Ishikawa (cell line): Measurements from ENCODE around the gene PDZD2.

ENCODE experiments used
- CEBPB ChIP-seq: IDR thresholded peaks from 2 replicates; pipeline ENCODE4 v1.6.1; 2012
- CREB1 ChIP-seq: IDR thresholded peaks from 2 replicates; pipeline ENCODE4 v1.6.1; 2012; ENCODE audit warnings: low read depth
- EGR1 ChIP-seq: IDR thresholded peaks from 2 replicates; pipeline ENCODE4 v1.6.1; 2012
- EP300 ChIP-seq: IDR thresholded peaks from 2 replicates; pipeline ENCODE4 v1.6.1; 2012; ENCODE audit warnings: borderline replicate concordance
- FOXM1 ChIP-seq: IDR thresholded peaks from 2 replicates; pipeline ENCODE4 v1.6.1; 2012; ENCODE audit warnings: low read depth, borderline replicate concordance
- NFIC ChIP-seq: IDR thresholded peaks from 2 replicates; pipeline ENCODE4 v1.6.1; 2012
- RAD21 ChIP-seq: IDR thresholded peaks from 2 replicates; pipeline ENCODE4 v1.6.1; 2012; ENCODE audit warnings: low read depth
- TAF1 ChIP-seq: IDR thresholded peaks from 2 replicates; pipeline ENCODE4 v1.6.1; 2012; ENCODE audit warnings: low read depth, mild to moderate bottlenecking
- TCF12 ChIP-seq: IDR thresholded peaks from 2 replicates; pipeline ENCODE4 v1.6.1; 2012; ENCODE audit warnings: low read depth
- YY1 ChIP-seq: IDR thresholded peaks from 2 replicates; pipeline ENCODE4 v1.6.1; 2012; ENCODE audit warnings: low read depth
- ZBTB7A ChIP-seq: IDR thresholded peaks from 2 replicates; pipeline ENCODE4 v1.6.1; 2012; ENCODE audit warnings: low read depth
- TF ChIP-seq, protein P1 (sequence below): IDR thresholded peaks from 2 replicates; pipeline ENCODE4 v1.6.1; 2012; ENCODE audit warnings: low read depth, mild to moderate bottlenecking
- TF ChIP-seq, protein P2 (sequence below): IDR thresholded peaks from 2 replicates; pipeline ENCODE4 v1.6.1; 2012
- TF ChIP-seq, protein P3 (sequence below): IDR thresholded peaks from 2 replicates; pipeline ENCODE4 v1.6.1; 2012

DNA sequence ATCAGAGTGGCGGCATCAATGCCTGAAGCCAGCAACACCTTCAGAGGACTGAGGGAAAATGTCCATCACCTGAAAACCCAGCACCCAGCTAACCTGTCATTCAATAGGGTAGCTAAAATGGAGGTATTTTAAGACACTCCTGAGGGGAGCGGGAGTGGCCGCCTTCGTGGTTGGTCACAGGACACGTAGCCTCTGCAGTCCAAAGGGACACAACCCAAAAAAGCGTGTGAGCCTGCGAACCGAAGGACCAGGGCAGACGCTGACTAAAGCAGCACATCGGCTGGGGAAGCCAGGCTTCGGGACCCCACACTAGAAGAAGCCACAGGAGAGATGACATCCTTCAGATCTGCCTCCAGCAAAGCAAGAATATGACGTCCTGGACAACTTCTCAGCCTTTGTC is 464.6 kb downstream of the PDZD2 start:
- TF ChIP-seq CEBPB, result no peak
- TF ChIP-seq, protein P1, sequence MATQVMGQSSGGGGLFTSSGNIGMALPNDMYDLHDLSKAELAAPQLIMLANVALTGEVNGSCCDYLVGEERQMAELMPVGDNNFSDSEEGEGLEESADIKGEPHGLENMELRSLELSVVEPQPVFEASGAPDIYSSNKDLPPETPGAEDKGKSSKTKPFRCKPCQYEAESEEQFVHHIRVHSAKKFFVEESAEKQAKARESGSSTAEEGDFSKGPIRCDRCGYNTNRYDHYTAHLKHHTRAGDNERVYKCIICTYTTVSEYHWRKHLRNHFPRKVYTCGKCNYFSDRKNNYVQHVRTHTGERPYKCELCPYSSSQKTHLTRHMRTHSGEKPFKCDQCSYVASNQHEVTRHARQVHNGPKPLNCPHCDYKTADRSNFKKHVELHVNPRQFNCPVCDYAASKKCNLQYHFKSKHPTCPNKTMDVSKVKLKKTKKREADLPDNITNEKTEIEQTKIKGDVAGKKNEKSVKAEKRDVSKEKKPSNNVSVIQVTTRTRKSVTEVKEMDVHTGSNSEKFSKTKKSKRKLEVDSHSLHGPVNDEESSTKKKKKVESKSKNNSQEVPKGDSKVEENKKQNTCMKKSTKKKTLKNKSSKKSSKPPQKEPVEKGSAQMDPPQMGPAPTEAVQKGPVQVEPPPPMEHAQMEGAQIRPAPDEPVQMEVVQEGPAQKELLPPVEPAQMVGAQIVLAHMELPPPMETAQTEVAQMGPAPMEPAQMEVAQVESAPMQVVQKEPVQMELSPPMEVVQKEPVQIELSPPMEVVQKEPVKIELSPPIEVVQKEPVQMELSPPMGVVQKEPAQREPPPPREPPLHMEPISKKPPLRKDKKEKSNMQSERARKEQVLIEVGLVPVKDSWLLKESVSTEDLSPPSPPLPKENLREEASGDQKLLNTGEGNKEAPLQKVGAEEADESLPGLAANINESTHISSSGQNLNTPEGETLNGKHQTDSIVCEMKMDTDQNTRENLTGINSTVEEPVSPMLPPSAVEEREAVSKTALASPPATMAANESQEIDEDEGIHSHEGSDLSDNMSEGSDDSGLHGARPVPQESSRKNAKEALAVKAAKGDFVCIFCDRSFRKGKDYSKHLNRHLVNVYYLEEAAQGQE, result no peak
- no peak for TF ChIP-seq RAD21
- TF ChIP-seq YY1, result no peak
- TF ChIP-seq EP300, result no peak
- no peak for TF ChIP-seq TCF12
- TF ChIP-seq, protein P2, sequence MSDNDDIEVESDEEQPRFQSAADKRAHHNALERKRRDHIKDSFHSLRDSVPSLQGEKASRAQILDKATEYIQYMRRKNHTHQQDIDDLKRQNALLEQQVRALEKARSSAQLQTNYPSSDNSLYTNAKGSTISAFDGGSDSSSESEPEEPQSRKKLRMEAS, result no peak
- no peak for TF ChIP-seq TAF1
- TF ChIP-seq FOXM1, result no peak
- TF ChIP-seq, protein P3, sequence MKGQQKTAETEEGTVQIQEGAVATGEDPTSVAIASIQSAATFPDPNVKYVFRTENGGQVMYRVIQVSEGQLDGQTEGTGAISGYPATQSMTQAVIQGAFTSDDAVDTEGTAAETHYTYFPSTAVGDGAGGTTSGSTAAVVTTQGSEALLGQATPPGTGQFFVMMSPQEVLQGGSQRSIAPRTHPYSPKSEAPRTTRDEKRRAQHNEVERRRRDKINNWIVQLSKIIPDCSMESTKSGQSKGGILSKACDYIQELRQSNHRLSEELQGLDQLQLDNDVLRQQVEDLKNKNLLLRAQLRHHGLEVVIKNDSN, result no peak
- TF ChIP-seq CREB1, result no peak
- TF ChIP-seq ZBTB7A, result no peak
- no peak for TF ChIP-seq EGR1
- TF ChIP-seq NFIC, result no peak
